Measurements from ENCODE around the gene HIKESHI. TPM values are rescaled to one million over a fixed set of nuclear protein-coding genes. Genes with fewer than 3 reads are reported as not detected.

HIKESHI gene
- total and polyA plus RNA-seq, 2 of the 13 experiments (the other 11 are each of a cell fraction or from before 2014, with no cell fraction given), result 67.8 to 74.8 TPM

- no peaks in the 10 kb centered on the region for H3K79me2 ChIP-seq (ENCODE audit: insufficient read depth, low read length)
- no peaks in the 10 kb centered on the region for H3K4me1 ChIP-seq (ENCODE audit: insufficient read depth, low read length)
- no peaks in the 10 kb centered on the region for H3K9me3 ChIP-seq (ENCODE audit: low read length)
- H3K27me3 ChIP-seq (ENCODE audit: control insufficient read depth in 1 of 2, insufficient read depth in 2 of 2, low read length in 2 of 2), result no peaks in the 10 kb centered on the region
- no peaks in the 10 kb centered on the region for H3K36me3 ChIP-seq (replicated peaks in 1 of 2; ENCODE audit: control insufficient read depth in 1 of 2, insufficient read depth in 2 of 2, low read length in 2 of 2)
- H4K20me1 ChIP-seq (ENCODE audit: insufficient read depth, low read length), result no peaks in the 10 kb centered on the region
- FAIRE-seq (no peak), DNase-seq (ENCODE audit: low spot score) (no peak), ATAC-seq (no peak)
- no peak overlapping the region for H3K9ac ChIP-seq (ENCODE audit: insufficient read depth, low read depth, low read length)
- no peak overlapping the region for H3K27ac ChIP-seq (ENCODE audit: extremely low read length, insufficient read depth, low read length)
- in situ Hi-C loops (cut with HindIII; ENCODE audit: extremely low pct_ligation_motif_present, low pct_unique_long_range_greater_than_20kb) (no loop called here), intact Hi-C loops (cut with micrococcal nuclease; ENCODE audit: unreplicated experiment) (no loop called here)
- ChIA-PET CTCF (ENCODE audit: low intra/inter-chr PET ratio, low total read pairs) (no interaction called here), POLR2A (no interaction called here)
- no peak for TF ChIP-seq ZNF30 (CRISPR knock-in tag; IDR thresholded peaks at IDR 0.05)
- no peak for TF ChIP-seq CEBPZ (IDR thresholded peaks at IDR 0.05; ENCODE audit: low read length)
- no peak for TF ChIP-seq MXD3 (CRISPR knock-in tag; IDR thresholded peaks at IDR 0.05)
- TF ChIP-seq CHCHD3 (CRISPR knock-in tag; IDR thresholded peaks at IDR 0.05), result no peak
- TF ChIP-seq ZZZ3 (CRISPR knock-in tag; IDR thresholded peaks at IDR 0.05; ENCODE audit: borderline replicate concordance), result no peak
- TF ChIP-seq ZNF883 (CRISPR knock-in tag; IDR thresholded peaks at IDR 0.05; ENCODE audit: not compliant biosample characterization), result no peak
- TF ChIP-seq TBX2 (CRISPR knock-in tag; IDR thresholded peaks at IDR 0.05; ENCODE audit: borderline replicate concordance), result no peak
- TF ChIP-seq ATF4 (CRISPR knock-in tag; IDR thresholded peaks at IDR 0.05), result no peak
- TF ChIP-seq ZNF562 (CRISPR knock-in tag; IDR thresholded peaks at IDR 0.05; ENCODE audit: borderline replicate concordance), result no peak
- TF ChIP-seq ZNF670 (CRISPR knock-in tag; IDR thresholded peaks at IDR 0.05; ENCODE audit: borderline replicate concordance), result no peak
- no peak for TF ChIP-seq HNRNPH1 (optimal IDR thresholded peaks at IDR 0.05; ENCODE audit: low read depth, low read length)
- no peak for TF ChIP-seq RARA (CRISPR knock-in tag; IDR thresholded peaks at IDR 0.05)
- no peak for TF ChIP-seq EED (CRISPR knock-in tag; IDR thresholded peaks at IDR 0.05)
- TF ChIP-seq FOXO4 (CRISPR knock-in tag; conservative IDR thresholded peaks at IDR 0.05), result no peak
- TF ChIP-seq SIX4 (CRISPR knock-in tag; IDR thresholded peaks at IDR 0.05), result no peak
- TF ChIP-seq ZNF317 (CRISPR knock-in tag; IDR thresholded peaks at IDR 0.05), result no peak
- TF ChIP-seq ZMAT5 (CRISPR knock-in tag; IDR thresholded peaks at IDR 0.05; ENCODE audit: borderline replicate concordance, low read depth), result no peak
- no peak for TF ChIP-seq ZNF207 (IDR thresholded peaks at IDR 0.05; ENCODE audit: borderline replicate concordance)
- no peak for TF ChIP-seq STAT5B (CRISPR knock-in tag; IDR thresholded peaks at IDR 0.05)
- no peak overlapping the region for H3K4me2 ChIP-seq (ENCODE audit: low read depth, low read length)
- no TSS peak for BruUV-seq (replicated peaks)
- no peak overlapping the region for H3K4me3 ChIP-seq (replicated peaks in 1 of 3; ENCODE audit: insufficient read depth in 1 of 3, low read depth in 2 of 3, low read length in 3 of 3)
- 21% methylated on average over 4 of the region's 4 CpGs for WGBS (ENCODE audit: low lambda C conversion rate)
- no peak overlapping the region for H2AFZ ChIP-seq (ENCODE audit: low read length)
These were observed 86.2 kb downstream of the HIKESHI start for GRCh38 chr11:86388198-86388597.

Measured in HepG2 (cell line).